Left hindlimb (tissue), 1 donor: ENCODE data around the gene ZMYM2.

Experiments used
- DNase-seq: peaks from one replicate; pipeline ENCODE4 v3.0.0-alpha.2; 2018

ZMYM2 gene

GRCh38 chr13:20137875-20138274, 179.3 kb downstream of the ZMYM2 start:
- no peak for DNase-seq

- DNase-seq: no peak
Measured at GRCh38 chr13:20140487-20140886, 182.0 kb downstream of the ZMYM2 start.
